ENCODE data around the gene ATXN10. TPM values are rescaled to one million over a fixed set of nuclear protein-coding genes. Genes with fewer than 3 reads are reported as not detected.

The ATXN10 gene
- total and polyA plus RNA-seq, 2 of the 13 experiments (the other 11 are each of a cell fraction or from before 2014, with no cell fraction given), result 60.1 to 194 TPM

DNA sequence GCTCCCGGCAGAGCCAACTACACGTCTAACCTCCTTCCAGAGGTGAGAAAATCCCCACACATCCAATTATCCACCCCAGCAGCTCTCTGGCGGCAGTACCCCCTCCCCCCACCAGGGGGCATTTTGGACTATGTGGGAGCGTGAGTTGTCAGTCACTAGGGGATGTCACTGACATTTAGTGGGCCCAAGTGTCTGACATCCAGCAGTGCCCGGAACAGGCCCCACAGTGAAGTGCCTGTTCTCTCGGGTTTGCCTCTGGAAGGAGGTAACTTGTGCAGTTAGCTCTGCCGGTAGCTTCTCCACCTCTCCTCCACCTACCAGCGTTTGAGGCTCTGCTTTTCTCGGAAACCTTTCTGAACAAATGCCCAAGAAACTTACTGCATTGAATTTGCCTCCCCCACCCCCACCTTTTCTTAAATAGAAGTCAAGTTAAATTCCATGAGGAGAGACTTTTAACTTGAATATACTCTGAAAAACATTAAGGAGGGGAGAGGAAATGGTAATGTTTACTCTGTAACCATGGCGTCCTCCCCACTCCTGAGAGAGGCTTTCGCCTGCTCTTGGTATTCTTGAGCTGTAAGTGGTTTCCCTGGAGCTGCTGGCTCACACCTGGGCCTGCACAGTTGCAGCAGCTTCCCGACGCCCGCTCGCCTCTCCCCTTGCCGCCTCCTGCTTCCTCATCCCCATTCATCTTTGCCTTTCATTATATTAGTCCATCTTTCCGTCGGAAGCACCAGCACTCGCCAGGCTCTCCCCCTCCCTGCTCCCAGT lies 192.5 kb downstream of the ATXN10 start:
- in situ Hi-C loops (cut with HindIII; ENCODE audit: extremely low pct_ligation_motif_present, low pct_unique_long_range_greater_than_20kb) (no loop called here), intact Hi-C loops (cut with micrococcal nuclease; ENCODE audit: unreplicated experiment) (loop anchor here (10.0 kb wide), 1 partner anchor 219 kb away; no protein-coding TSS in a partner anchor)
- POLR2A ChIA-PET, result no interaction called here
- FAIRE-seq (peak; percentile 40), ATAC-seq (peak; percentile 25), DNase-seq (ENCODE audit: low spot score) (peak; percentile 45)
- Histone ChIP-seq H2AFZ (ENCODE audit: low read length) (no peak overlapping the region), H3K4me2 (ENCODE audit: low read depth, low read length) (no peak overlapping the region), H3K36me3 (replicated peaks in 1 of 2; ENCODE audit: control insufficient read depth in 1 of 2, insufficient read depth in 2 of 2, low read length in 2 of 2) (no peaks in the 10 kb centered on the region), H4K20me1 (ENCODE audit: insufficient read depth, low read length) (0 out of 2 replicates have a peak, but pooled peaks cover 2% of the 10 kb centered on the region), H3K27me3 (ENCODE audit: control insufficient read depth in 1 of 2, insufficient read depth in 2 of 2, low read length in 2 of 2) (peaks cover 1 to 16% of the 10 kb centered on the region in 2 experiments; a peak in 3 of 5 replicates), H3K9ac (ENCODE audit: insufficient read depth, low read depth, low read length) (no peak overlapping the region), H3K79me2 (ENCODE audit: insufficient read depth, low read length) (no peaks in the 10 kb centered on the region), H3K4me1 (ENCODE audit: insufficient read depth, low read length) (peaks cover 13% of the 10 kb centered on the region), H3K4me3 (replicated peaks in 1 of 3; ENCODE audit: insufficient read depth in 1 of 3, low read depth in 2 of 3, low read length in 3 of 3) (no peak overlapping the region), H3K27ac (ENCODE audit: extremely low read length, insufficient read depth, low read length) (no peak overlapping the region), H3K9me3 (ENCODE audit: low read length) (no peaks in the 10 kb centered on the region)
- WGBS (ENCODE audit: low lambda C conversion rate), result 62% methylated on average over 17 of the region's 19 CpGs
- no TSS peak for BruUV-seq (replicated peaks)
- CTCF ChIA-PET (ENCODE audit: low intra/inter-chr PET ratio, low total read pairs), result interaction anchor here (1.1 to 1.2 kb wide), 2 partner anchors 132 to 218 kb away, joined by 3 to 6 read pairs; no protein-coding TSS in a partner anchor
- no peak for TF ChIP-seq ZNF101 (CRISPR knock-in tag; IDR thresholded peaks at IDR 0.05; ENCODE audit: borderline replicate concordance, low read depth)
- TF ChIP-seq MXI1 (IDR thresholded peaks at IDR 0.05; ENCODE audit: borderline replicate concordance, low read depth, low read length), result no peak
- TF ChIP-seq HNRNPK (IDR thresholded peaks at IDR 0.05; ENCODE audit: low read depth, low read length, poor library complexity, severe bottlenecking), result no peak
- TF ChIP-seq NRL (CRISPR knock-in tag; IDR thresholded peaks at IDR 0.05; ENCODE audit: borderline replicate concordance), result no peak
- TF ChIP-seq ZNF160 (CRISPR knock-in tag; IDR thresholded peaks at IDR 0.05), result no peak
- TF ChIP-seq, protein P1, sequence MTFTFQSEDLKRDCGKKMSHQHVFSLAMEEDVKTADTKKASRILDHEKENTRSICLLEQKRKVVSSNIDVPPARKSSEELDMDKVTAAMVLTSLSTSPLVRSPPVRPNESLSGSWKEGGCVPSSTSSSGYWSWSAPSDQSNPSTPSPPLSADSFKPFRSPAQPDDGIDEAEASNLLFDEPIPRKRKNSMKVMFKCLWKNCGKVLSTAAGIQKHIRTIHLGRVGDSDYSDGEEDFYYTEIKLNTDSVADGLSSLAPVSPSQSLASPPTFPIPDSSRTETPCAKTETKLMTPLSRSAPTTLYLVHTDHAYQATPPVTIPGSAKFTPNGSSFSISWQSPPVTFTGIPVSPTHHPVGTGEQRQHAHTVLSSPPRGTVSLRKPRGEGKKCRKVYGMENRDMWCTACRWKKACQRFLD (CRISPR knock-in tag; IDR thresholded peaks at IDR 0.05; ENCODE audit: borderline replicate concordance), result no peak
- TF ChIP-seq STAG1 (CRISPR knock-in tag; IDR thresholded peaks at IDR 0.05), result peak; percentile 64
- no peak for TF ChIP-seq ZNF577 (CRISPR knock-in tag; IDR thresholded peaks at IDR 0.05; ENCODE audit: borderline replicate concordance, low read depth)
- peak; percentile 50; the same call in 1 of the 2 replicates for TF ChIP-seq RAD21 (CRISPR knock-in tag; IDR thresholded peaks at IDR 0.05)
- peak; percentile 74 for TF ChIP-seq RBM22 (optimal IDR thresholded peaks at IDR 0.05; ENCODE audit: low read length)
- TF ChIP-seq, protein P2, sequence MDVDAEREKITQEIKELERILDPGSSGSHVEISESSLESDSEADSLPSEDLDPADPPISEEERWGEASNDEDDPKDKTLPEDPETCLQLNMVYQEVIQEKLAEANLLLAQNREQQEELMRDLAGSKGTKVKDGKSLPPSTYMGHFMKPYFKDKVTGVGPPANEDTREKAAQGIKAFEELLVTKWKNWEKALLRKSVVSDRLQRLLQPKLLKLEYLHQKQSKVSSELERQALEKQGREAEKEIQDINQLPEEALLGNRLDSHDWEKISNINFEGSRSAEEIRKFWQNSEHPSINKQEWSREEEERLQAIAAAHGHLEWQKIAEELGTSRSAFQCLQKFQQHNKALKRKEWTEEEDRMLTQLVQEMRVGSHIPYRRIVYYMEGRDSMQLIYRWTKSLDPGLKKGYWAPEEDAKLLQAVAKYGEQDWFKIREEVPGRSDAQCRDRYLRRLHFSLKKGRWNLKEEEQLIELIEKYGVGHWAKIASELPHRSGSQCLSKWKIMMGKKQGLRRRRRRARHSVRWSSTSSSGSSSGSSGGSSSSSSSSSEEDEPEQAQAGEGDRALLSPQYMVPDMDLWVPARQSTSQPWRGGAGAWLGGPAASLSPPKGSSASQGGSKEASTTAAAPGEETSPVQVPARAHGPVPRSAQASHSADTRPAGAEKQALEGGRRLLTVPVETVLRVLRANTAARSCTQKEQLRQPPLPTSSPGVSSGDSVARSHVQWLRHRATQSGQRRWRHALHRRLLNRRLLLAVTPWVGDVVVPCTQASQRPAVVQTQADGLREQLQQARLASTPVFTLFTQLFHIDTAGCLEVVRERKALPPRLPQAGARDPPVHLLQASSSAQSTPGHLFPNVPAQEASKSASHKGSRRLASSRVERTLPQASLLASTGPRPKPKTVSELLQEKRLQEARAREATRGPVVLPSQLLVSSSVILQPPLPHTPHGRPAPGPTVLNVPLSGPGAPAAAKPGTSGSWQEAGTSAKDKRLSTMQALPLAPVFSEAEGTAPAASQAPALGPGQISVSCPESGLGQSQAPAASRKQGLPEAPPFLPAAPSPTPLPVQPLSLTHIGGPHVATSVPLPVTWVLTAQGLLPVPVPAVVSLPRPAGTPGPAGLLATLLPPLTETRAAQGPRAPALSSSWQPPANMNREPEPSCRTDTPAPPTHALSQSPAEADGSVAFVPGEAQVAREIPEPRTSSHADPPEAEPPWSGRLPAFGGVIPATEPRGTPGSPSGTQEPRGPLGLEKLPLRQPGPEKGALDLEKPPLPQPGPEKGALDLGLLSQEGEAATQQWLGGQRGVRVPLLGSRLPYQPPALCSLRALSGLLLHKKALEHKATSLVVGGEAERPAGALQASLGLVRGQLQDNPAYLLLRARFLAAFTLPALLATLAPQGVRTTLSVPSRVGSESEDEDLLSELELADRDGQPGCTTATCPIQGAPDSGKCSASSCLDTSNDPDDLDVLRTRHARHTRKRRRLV (CRISPR knock-in tag; IDR thresholded peaks at IDR 0.05), result no peak
- no peak for TF ChIP-seq MEIS1 (CRISPR knock-in tag; IDR thresholded peaks at IDR 0.05; ENCODE audit: borderline replicate concordance)
- no peak for TF ChIP-seq HMG20B (CRISPR knock-in tag; conservative IDR thresholded peaks at IDR 0.05)
- TF ChIP-seq ZEB1 (IDR thresholded peaks at IDR 0.05; ENCODE audit: insufficient replicate concordance, low read depth), result no peak
- TF ChIP-seq, protein P3, sequence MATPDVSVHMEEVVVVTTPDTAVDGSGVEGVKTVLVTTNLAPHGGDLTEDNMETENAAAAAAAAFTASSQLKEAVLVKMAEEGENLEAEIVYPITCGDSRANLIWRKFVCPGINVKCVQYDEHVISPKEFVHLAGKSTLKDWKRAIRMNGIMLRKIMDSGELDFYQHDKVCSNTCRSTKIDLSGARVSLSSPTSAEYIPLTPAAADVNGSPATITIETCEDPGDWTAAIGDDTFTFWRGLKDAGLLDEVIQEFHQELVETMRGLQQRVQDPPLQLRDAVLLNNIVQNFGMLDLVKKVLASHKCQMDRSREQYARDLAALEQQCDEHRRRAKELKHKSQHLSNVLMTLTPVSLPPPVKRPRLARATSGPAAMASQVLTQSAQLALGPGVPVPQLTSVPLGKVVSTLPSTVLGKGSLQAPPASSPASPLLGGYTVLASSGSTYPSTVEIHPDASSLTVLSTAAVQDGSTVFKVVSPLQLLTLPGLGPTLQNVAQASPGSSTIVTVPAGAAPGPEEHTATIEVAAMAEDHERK (CRISPR knock-in tag; IDR thresholded peaks at IDR 0.05; ENCODE audit: low read depth), result no peak
- TF ChIP-seq KDM2A (CRISPR knock-in tag; IDR thresholded peaks at IDR 0.05; ENCODE audit: borderline replicate concordance, low read depth), result peak; percentile 55; the same call in 1 of the 2 replicates

Data from HepG2 (cell line).